ELF-1 (cell line): ENCODE measurements around the gene PRKCB.

Experiments
- DNase-seq: peaks from one replicate; pipeline ENCODE4 v3.0.0-alpha.2; 2016; ENCODE audit warnings: low read depth, low spot score

Gene PRKCB

DNA sequence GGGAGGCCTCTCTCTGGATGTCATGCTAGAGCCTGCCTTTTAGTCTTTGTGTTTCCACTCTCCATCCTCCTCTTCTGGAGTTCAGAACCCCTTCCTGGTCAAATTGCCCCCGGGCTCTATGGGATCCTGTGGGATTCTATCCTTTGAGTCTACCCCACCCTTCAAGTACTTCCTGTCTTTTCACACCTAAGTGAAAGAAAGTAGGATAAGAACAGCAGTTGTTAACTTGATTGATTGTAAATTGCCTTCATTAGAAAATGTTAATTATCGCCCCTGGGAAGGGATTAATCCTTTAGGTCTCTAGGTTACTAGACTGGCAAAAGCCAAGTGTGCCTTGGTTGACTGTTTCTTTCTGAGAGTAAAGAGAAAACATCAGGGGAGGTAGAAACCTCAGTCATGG lies 30.1 kb downstream of the PRKCB start:
- peak; percentile 69 for DNase-seq

DNA sequence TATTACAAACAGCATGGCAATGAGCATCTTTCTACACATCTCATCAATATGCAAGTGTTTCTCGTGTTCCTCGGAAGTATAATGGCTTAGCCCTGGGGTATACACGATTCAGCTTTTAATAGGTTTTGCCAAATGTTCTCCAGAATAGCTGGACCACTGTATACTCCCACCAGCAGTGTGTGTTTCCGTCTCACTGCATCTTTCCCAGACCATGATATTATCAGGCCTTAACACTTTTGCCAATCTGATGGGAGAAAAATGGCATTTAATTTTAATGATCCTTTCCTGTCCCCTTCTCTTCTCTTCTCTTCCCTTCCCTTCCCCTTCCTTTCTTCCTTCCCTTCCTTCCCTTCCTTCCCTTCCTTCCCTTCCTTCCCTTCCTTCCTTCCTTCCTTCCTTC lies 30.8 kb downstream of the PRKCB start:
- no peak for DNase-seq

DNA sequence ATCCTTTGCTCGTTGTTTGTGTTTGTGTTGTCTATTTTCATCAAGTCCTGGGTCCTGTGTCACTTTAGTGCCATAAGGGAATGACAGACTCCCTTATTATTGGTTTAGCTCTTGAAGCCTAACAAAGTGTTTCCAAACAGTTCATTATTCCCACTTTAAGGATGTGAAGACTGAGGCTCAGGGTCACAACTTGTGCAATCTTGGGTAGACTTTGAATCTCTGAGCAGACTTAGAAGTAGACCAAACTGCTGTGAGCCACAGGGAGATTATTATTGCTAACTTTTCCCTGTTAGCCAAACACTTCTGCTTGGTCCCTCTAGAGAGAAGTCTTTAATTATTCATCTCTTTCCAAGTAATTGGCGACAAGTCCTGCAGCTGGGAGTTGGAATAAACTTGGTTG lies 31.8 kb downstream of the PRKCB start:
- DNase-seq: no peak

DNA sequence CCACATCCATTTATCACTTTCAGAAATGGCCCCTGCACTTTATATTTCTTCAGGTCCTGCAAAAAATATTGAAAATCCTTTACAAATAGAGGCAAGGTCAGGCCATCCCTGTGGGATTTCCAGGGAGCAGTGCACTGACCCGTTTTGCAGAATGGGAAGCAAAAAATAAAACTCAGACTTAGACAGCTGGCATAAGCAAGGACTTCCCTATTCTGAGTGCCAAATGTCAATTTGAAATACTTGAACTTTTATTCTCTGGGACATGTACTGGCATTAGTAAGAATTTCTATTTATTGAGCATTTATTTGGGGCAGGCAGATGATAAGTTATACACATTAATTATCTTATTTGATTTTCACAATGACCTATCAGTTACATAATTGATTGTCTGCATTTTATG lies 32.4 kb downstream of the PRKCB start:
- DNase-seq: no peak

DNA sequence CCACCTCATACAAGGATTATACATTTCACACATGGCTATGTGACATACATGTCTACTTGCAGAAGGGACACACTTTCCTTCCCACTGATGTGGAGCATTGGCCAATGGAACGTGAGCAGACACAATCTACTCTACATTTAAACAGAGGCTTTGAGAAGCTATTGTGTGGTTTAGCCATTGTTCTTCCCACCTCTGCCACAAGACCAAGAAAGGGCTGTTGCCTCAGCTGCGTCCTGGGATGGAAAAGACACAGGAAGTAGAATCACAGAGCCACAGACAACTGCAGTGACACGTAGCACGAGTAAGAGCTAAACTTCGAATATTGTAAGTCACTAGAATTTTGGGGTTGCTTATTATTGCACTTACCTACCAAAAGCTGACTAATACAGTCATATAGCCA lies 33.3 kb downstream of the PRKCB start:
- DNase-seq: no peak

DNA sequence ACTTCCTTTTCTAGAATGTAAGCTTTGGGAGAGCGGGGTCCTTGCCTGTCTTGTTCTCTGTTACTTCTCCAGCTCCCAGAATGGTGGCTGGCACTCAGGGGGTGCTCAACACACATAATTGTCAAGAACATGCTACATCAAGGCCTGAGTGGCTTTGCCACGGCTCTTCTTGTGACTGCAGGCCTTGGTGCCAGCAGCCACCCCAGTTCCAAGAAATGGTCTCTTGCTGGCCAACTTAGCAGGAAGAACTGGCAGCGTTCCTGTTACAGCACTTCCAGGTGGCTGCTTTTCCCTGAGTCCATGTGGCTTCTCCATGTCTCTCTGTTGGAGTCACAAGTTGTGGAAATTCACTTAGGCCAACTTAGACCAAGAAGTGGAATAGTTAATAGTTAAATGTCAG lies 36.1 kb downstream of the PRKCB start:
- DNase-seq: no peak

GRCh38 chr16:23874613-23875294 lies 39.0 kb downstream of the PRKCB start:
- no peak for DNase-seq

- no peak for DNase-seq
These were observed 40.6 kb downstream of the PRKCB start for GRCh38 chr16:23876256-23876896.

DNA sequence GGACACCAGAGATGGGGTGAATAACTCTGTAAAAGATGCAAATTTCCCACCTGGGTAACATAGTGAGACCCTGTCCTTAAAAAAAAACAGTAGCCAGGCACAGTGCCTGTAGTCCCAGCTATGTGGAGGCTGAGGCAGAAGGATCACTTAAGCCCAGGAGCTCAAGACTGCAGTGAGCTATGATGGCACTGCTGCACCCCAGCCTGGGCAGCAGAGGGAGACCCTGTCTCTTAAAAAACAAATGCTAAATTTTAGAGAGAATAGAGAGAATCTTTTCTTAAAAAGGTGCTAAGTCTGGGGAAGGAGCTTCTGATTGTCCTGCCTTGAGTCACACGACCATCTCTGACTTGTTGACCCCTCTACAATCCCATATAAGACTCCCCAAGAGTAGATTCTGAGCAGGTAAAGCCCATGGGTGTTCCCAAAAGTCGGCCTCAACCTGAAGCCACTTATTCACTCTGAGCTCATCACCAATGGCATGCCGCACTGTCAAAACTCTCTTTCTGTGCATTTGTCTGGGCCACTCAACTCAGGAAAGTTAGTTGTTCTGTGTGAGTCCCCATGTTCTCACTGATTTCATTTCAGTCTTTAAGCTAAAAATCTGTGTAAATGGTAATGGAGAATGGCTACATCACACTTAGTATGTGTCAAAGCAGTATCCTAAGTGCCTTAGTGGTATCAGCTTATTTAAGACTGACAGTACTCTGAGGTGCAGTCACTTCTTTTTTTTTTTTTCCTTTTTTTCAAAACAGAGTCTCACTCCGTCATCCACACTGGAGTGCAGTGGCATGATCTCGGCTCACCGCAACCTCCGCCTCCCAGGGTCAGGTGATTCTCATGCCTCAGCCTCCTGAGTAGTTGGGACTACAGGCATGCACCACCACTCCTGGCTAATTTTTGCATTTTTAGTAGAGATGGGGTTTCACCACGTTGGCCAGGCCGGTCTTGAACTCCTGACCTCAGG lies 41.6 kb downstream of the PRKCB start:
- DNase-seq: no peak

- DNase-seq: no peak
These were observed 44.1 kb downstream of the PRKCB start for GRCh38 chr16:23879735-23880373.

DNA sequence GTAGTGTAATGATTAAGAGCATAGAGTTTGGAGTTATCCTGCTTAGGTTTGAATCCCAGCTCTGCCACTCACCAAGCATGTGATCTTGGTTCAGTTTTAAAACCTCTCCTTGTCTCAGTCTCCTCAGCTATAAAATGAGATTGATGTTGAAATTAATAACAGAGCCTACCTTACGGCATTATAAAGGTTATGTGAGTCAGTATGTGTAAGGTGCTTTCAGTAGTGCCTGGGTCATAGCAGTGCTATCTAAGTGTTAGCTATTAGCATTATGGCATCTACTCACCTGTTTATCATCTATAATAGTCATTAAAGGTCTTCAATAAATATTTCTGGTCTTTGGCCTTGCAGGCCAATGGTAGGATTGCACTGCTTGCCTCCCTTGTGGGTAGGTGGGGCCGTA lies 53.4 kb downstream of the PRKCB start:
- DNase-seq: no peak

- DNase-seq: no peak
These were observed 58.2 kb downstream of the PRKCB start for GRCh38 chr16:23893986-23894385.

- no peak for DNase-seq
These were observed 59.3 kb downstream of the PRKCB start for GRCh38 chr16:23895052-23895451.

DNA sequence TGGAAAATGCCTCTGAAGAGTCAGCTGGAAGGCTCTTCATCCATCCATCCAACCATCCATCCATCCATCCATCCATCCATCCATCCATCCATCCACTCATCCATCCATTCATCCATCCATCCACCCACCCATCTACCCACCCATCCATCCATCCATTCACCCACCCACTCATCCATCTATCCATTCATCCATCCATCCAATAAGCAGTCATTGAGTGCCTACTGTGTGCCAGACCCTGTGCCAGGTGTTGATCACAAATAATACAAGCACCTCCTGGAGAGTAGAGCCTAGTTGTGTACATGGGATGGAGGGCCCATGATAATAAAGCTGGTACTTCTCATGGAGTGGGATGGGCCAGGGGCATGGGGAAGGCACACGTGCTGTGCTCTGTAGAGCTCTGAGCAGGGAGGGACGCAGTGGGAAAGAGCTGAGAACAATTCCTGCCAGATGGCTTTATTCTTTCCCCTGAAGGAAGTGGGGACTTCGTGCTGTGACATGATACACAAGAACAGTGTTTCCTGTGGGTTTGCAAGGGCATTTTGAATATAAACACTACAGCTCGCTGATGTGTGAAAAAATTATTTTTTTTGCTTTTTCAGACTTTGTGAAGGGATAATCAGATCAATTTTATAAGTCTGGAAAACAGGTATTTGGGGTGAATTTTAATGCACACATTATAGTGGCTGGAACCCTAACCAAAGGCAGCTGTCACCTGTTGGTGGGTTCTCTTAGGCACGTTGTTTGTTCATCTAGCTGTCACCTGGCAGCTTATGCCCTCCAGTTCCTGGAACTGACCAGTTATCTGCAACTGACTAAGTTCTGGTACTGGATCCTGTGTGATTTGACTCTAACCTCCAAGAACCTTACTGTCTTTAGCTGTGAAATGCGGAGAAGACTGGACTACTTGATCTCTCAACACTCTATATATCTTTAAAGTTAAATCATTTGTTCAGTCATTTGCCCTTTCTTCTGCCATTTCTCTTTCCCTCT lies 61.3 kb downstream of the PRKCB start:
- no peak for DNase-seq

GRCh38 chr16:23898682-23899430 lies 63.1 kb downstream of the PRKCB start:
- DNase-seq: no peak

GRCh38 chr16:23899869-23900268 lies 64.1 kb downstream of the PRKCB start:
- DNase-seq: no peak

DNA sequence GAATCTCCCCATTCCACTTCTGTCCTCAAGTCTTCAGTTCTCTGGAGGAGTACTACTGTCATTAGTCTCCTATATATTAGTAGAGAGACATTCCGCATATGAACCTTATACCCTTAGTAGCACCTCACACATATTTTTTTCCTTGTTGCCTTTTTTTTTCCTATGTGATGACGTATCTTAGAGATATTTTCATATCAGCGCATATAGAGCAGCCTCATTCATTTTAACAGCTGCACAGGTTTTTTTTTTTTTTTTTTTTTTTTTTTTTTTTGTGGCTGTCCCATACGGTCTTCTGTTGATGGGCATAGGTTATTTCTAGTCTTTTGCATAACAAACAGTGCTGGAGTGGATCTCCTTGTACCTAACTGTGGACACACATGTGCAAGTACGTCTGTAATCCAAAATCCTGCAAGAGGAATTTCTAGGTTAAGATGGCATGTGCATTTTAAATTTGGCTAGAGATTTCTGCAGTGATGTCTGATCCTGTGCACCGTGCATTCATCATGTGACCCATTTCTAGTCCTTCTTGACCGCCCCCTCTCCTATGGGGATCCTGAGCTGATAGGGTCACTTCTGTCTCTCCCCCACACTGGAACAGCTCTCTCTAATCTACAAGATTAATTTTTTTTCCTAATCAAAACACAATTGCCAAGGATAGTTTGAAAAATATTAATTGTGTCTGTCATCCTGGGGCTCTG lies 64.8 kb downstream of the PRKCB start:
- no peak for DNase-seq

DNA sequence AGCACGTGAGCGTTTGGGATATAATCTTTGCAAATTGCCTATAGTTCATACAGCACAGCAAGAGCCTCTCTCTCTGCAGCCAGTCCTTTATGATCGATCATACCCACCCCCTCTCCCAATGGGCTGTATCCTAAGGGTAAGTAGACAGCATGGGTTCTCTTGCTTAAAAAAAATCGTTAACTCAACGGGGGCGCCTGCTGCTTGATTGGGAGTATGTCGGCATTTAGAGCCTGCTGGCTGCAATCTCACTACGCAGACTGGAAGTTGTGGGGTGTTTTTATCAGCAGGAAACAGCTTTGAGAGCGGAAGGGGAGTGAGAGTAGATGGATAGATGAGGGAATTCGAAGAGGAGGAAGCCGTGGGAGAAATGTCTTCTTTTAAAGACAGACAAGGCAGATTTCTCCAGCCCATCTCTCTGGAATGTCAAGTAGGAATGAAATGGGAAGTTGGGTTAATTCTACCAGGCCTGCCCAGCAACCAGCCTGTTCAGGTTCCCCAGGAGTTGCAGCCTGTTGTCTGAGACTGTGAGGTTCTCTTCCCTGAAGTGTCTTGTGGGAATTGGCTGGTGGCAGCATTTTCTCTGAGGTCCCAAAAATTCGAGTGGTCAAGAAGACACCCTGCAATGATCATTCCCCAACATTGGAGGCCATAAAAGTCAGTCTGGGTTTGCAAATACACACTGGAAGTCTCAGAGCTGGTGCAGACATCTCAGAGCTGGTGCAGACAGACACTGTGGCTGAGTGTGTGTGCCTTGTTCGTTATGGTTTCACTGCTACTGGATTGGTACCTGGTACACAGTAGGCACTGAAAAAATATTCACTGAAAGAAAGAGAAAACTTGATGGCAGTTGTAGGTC lies 65.6 kb downstream of the PRKCB start:
- DNase-seq: peak; percentile 16
